Right ventricle myocardium inferior (tissue), 1 donor: Measurements from ENCODE around the gene NSG1. TPM values are rescaled to one million over a fixed set of nuclear protein-coding genes. Genes with fewer than 3 reads are reported as not detected.

Source experiments
- ATAC-seq: fragments of 200-7000 bp; cut with Tn5 transposase; one replicate; pipeline ENCODE4 v1.9.1; 2020; ENCODE audit warnings: mild to moderate bottlenecking, moderate library complexity
- DNase-seq: peaks from one replicate; pipeline ENCODE4 v3.0.0; 2021; ENCODE audit errors: missing footprints
- intact Hi-C: fragments of 100-400 bp; cut with DNase I; formaldehyde crosslinking; loops from one replicate; pipeline ENCODE4 v1.11.0; 2022
- total RNA-seq: library from RNA; stranded (reverse); fragmentation: NEBNext Ultra II Directional; extraction: Animal tissue kit (Norgen Biotek cat#: 25700); gene quantifications from one replicate; pipeline ENCODE4 v1.2.1, GENCODE V29; 2021
- donor health status: DM: no; HTN: yes; CAD: no; lungs with severe emphysema.

Gene NSG1
- total RNA-seq, 1 donor from 2014 or later, result 8.9 TPM

DNA sequence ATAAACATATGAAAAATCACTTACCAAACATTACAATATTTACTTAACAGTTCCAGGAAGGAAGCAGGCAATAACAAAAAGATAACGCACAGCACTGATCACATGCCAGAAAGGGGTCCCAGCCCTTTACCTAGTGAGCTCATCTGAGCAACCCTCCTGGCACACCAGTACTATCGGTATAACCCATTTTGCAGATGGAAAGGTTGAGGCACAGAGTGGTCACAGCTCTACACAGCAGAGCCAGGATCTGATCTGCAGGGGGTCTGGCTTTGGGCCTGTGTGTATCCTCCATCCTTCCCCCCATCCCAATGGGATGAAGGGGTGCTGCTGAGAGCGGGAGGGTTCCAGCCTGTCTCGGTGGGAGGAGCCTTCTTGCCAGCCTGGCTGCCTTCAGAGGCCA is 5.0 kb downstream of the NSG1 start:
- ATAC-seq (no peak), DNase-seq (no peak)
- intact Hi-C loops, result no loop called here

DNA sequence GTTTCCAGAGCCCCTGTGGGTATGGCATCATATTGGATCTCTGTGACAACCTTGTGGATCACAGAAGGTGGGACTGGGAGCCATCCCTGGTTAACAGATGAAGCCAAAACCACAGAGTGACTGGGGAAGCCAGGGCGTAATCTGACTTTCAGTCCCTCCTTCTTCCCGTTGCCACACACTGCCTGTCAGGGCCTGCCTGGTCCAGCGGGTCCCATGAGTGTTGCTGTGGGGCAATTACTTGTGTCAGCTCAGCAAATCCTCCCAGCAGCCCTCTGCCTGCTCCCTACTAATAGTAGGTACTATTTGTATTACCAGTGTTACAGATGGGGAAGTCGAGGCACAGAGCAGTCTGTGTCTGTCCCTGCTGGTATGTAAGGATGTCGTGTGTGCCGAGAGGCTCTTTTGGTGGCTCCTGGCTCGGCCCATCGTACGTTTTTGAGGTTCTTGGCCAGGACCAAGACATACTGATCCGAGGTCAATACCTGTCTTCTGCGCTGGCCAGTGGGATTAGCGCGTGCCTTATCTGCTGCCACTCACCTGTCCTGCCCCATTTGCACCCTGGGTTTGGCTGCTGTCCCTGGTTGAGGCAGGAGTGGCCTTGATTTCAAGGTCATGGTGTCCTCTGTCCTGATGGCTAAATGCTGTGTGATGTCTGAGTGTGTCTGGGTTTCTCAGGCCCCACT is 5.7 kb downstream of the NSG1 start:
- intact Hi-C loops, result no loop called here
- DNase-seq (no peak), ATAC-seq (no peak)

DNA sequence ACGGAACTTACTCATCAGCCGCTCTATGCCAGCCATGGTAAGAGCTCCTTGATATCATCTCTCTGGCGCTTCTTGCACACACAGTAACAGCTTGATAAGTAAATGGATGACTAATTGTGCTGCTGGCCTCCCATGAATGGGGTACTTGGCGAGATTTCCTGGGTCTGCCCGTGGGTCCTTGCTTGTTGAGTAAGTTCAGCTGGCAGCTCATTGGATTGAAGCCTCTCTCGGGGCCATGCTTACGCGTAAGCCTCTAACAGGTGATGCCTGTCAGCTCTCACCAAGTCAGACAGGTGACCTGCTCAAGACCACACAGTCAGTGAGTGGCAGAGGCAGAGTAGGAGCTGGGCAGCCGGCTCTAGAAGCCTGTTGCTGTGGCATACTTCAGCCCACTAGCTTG is 7.7 kb downstream of the NSG1 start:
- DNase-seq (no peak), ATAC-seq (no peak)
- intact Hi-C loops, result no loop called here

DNA sequence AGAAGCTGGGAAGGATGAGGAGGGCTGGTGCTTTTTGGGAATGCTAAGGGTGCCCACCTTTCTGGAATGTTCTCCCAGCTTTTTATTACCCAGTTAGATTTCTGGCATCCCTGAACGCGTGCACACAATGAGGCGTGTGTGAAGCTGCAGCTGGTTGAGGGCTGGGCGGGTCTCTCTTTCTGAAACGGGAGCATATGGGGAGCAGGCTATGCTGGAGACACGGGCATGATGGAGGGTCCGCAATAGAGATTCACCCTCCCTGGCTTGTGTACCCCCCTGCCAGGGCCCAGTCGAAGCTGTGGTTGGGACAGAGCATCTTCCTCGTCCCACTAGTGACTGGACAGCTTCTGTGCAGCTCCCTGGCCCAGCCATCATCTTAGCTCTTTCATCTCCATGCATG is 8.5 kb downstream of the NSG1 start:
- ATAC-seq (no peak), DNase-seq (no peak)
- intact Hi-C loops, result no loop called here

DNA sequence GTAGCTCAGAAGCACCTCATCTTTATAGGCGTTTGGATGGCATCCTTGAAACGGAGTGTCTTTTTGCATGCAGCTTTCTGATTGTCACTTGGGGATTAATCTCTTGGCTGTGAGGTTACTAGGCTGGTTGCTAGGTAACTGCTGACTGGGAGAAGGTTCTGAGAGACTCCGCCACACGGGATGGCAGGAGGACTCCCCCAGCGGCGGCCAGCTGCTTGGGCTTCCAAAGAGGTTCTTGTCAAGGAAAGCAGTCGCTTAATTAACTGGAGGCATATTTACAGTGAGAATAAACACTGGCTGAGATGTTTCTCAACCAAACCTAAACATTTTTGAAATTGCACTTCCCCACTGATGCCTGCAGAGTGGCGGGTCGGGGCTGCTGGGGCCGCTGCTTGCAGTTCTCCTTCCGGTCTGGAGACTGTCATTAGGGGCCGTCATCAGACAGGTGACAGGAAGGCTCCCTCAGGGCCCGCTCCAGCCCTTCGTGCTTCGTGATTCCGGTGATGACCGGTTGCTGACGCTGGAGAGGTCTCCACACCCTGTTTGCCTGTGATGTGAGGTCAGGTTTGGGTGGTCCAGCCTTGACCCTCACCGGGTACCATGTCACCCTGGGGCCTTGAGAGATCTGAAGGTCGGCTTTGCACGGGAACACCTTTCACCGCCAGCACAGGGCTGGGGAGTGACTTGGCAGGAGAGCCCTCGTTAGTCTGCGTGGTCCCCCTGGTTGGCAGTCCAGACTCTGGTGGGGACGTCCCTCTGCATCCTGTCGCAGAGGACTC is 9.1 kb downstream of the NSG1 start:
- intact Hi-C loops, result no loop called here
- no peak for DNase-seq
- ATAC-seq, result no peak

DNA sequence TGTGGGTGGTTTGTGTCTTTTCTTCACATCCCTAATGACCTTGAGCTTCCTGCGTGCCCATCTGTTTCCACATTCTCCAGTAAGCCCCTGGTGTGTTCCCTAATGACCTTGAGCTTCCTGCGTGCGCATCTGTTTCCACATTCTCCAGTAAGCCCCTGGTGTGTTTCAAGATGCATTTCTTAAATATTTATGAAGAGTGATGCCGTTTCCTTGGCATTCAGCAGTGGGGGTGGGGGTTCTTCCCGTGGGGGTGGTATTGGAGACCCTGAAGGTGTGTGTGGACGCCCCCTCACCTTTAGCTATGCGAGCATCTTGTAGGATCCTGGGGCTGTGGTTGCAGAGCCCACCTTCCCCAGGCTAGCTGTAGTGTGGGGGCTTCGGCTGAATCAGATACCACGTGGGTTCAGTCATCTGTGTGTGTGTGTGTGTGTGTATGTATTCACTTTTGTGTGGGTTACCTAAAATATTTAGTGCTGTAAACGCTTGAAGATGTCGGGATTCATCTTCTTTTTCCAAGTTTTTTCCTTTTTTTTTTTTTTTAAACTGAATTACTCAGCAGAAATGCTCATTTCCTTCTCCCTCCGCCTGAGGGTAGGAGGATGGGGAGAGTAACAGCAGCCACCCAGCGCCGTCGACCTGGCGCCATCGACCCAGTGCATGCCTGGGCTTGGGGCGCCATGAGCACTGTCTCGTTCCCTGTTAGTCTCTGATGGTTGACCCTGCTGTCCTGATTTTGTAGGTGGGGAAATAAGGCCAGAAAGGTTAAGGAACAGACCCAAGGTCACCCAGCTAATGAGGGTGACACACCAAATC is 9.9 kb downstream of the NSG1 start:
- ATAC-seq (no peak), DNase-seq (no peak)
- intact Hi-C loops, result no loop called here

DNA sequence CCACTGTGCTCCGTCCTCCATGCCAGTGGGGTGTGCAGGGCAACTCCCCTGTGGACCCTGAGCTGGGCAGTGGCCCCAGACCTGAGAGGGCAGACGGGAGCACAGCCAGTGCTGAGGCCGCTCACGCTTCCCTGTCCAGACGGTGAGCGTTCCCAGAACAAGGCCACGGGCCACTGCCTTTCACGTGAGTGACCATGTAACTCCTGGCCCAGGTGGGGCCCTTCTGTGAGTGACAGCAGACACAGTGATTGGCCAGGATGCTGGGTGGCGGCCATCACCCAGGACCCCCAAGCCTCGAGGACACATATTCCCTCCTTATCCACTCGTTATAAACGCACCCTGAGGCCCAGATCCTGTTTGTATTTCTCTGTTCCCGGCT is 10.5 kb downstream of the NSG1 start:
- intact Hi-C loops, result no loop called here
- ATAC-seq (no peak), DNase-seq (no peak)

DNA sequence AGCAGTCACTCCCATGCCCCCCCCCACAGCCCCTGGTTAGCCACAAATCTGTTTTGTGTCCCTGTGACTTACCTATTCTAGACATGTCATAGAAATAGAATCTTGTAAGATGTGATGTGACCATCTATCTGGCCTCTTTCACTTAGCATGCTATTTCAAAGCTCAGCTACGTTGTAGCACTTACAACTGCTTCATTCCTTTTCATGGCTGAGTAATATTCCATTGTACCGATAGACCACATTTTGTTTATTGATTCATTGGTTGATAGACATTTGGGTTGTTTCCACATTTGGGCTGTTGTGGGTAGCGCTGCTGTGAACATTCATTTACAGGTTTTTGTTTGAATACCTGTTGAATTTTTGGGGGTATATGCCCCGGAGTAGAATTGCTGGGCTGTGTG is 11.5 kb downstream of the NSG1 start:
- ATAC-seq, result no peak

DNA sequence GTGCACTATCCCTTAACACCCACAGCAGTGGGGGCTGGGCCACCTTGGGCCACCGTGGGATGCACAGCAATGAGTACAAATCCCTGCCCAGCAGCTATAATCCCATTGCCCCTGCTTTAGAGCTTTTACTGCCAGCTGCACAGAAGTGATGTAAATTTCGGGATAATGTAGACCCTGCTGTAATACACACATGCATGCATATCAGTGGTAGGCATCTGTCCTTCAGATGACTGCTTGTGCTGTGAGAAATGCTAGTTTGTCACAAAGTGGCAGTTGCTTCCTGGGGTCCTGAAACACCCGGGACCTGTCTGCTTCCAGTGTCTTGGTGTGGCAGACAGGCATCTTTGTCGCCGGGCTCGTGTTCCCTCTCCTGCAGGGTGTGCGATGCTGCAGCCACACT is 14.1 kb downstream of the NSG1 start:
- intact Hi-C loops, result no loop called here
- DNase-seq (no peak), ATAC-seq (no peak)

More for the DNA sequence above, 11.5 kb downstream of the NSG1 start:
- intact Hi-C loops, result no loop called here
- no peak for DNase-seq

DNA sequence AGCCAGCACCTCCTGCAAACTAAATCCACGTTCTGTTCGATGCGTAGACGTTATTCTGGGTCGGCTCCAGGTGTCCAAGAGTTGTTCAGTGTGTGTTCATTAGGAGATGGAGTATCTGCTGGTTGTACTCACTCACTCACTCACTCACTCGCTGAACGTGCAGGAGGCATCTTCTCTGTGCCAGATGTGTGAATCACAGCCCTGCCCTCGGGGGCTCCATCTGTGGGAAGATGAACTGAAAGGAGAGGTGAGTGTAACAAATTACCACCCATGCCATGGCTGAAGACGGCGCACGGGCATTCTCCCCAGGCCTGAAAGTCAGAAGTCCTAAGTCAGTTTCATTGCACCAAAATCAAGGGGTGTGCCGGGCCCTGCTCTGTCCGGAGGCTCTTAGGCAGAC is 16.1 kb downstream of the NSG1 start:
- ATAC-seq, result no peak
- intact Hi-C loops, result no loop called here
- DNase-seq, result no peak

DNA sequence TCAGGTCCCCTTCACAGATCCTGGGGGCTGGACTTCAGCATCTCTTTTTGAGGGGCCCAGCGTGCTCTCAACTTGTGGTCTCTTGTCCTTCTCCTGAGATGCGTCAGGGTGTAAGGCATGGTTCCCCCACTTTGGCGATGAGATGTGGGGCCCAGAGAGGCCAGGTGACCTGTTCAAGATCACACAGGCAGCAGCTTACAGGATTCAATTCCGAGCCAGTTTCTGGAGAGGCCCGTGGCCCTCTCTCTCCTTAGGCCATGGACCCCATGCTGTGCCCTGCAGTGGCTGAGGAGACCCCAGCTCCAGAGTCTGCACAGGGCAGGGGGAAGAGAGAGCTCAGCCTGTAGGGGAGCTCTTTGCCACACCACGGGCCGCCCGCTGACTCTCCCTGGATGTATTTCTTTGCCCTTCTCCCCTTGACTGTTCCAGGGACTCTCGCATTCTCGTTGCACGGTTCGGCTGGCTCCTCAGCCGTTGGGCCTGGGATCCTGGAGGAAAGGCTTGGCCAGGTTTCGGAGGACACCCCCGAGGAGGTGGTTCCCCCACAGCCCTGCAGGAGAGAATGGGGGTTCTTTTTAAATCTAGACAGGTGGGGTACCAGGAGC is 18.6 kb downstream of the NSG1 start:
- intact Hi-C loops, result no loop called here
- no peak for DNase-seq
- no peak for ATAC-seq

DNA sequence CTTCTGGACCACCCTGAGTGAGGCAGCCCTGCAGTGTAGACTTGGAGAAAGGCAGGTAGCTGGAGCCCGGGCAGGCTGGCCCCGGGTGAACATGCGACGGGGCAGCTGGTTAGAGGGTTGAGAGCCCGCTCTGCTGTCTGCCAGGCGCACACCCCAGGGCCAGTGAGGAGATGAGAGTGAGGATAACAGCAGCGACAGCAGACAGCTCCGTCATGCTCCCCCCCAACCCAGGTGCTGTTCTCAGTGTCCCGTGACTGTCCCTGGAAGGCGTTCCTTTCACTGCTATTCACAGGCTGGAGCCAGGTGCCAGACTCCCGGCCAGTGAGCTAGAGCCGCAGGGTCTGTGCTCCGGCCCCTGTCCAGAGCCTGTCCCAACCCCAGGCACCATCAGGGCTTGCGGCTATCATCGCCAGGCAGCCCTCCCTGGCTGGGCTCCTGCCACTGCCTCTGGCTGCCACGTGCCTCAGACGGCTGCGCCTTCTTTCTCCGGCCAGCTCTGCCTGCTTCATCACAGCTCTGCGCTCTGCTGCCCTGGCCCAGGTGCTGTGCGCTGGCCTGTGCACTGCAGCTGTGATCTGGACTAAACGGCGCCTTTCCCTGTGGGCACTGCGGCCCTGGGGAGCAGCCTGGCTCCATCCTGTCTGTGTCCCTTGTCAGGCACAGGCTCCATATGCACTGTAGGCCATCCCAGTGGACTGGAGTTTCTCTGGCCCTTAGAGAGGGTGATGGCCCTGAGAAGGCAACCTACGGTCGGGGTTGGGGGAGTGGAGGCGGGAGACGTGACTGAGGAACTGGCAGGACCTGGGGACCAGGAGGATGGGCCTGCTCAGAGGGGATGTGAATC is 19.8 kb downstream of the NSG1 start:
- no peak for ATAC-seq
- DNase-seq, result peak; percentile 35

DNA sequence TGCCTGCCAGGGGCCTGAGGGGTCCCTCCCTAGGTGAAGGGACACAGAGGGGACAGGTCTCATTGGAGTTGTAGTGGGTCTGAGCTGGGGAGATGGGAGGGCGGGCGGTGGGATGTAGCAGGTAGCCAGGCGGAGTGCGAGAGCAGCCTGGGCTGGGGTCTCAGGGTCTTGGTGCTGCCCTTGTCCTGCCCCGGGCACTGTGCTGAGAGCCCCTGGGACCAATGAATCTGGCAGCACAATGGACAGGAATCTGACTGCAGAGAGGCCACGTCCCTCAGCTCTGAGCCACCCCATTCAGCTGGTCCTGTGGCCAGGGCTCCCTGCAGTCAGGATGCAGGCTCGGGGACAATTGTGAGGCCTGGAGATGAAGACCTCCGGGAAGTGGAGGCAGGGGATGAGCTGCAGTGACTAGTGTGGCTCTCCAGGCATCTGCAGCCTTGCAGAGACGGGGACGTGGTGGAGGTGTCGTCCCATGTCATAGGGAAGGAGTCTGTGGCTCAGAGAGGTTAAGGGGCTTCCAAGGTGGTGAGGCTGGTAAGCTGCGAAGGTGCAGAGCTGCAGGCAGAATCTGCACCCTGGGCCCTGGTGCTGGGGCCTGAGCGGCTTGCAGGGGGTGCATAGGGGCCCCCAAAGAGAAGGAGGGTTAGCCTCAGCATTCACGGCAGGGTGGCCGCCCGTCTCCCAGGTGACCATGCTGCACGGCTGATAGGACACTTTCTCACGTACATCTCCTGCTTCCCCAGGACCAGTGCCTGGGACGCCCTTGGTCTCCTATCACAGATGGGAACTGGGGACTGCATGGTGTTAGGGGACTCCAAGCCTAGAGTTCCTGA is 20.6 kb downstream of the NSG1 start:
- ATAC-seq, result peak; percentile 3
- intact Hi-C loops, result no loop called here
- DNase-seq, result peak; percentile 28

More for the DNA sequence above, 19.8 kb downstream of the NSG1 start:
- intact Hi-C loops, result no loop called here

DNA sequence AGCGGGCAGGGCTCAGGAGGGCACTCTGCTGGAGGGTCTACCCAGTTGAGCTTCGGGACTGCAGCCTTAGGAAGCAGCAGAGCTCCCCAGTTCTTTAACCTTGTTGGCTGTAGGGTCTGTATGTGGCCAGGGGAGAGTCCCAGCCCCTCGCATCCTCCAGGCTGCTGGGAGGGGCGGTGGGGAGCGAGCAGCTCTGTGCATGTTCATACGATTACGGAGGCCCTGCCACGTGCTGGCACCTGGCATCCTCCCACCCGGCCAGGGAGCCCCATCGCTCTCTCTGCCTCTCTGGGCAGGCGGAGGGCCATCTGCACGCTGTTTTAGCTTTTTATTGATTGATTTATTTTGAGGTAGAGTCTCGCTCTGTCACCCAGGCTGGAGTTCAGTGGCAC is 21.2 kb downstream of the NSG1 start:
- peak; percentile 64 for DNase-seq
- intact Hi-C loops, result no loop called here
- no peak for ATAC-seq

DNA sequence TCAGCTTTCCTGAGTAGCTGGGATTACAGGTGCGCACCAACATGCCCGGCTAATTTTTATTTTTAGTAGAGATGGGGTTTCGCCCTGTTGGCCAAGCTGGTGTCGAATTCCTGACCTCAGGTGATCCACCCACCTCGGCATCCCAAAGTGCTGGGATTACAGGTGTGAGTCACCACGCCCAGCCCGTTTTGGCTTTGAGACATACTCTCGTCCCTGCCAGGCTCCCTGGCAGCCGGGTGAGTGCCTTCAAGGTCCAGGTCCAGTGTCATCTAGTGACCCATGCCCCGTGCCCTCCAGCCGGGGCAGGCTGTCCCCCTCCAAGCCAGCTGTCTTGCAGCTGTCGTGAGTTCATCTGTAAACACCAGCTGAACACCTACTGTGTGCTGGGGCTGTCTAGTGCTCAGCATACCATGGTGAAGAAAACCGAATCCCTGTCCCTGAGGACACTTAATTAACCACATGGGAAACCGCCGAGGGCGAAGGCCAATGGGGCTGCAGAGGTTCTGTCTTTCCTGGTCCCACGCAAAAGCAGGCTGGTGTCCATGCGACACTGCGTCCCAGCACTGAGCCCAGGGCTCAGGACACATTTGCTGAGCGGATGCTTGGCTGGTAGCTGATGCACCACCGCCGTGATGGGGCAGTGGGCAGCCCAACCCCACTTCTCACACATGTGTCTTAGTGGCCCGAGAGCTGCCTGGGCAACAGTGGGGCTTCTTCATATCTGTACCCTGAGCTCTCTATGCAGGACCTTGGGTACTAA is 21.9 kb downstream of the NSG1 start:
- ATAC-seq, result no peak
- DNase-seq, result peak; percentile 53
- intact Hi-C loops, result no loop called here

DNA sequence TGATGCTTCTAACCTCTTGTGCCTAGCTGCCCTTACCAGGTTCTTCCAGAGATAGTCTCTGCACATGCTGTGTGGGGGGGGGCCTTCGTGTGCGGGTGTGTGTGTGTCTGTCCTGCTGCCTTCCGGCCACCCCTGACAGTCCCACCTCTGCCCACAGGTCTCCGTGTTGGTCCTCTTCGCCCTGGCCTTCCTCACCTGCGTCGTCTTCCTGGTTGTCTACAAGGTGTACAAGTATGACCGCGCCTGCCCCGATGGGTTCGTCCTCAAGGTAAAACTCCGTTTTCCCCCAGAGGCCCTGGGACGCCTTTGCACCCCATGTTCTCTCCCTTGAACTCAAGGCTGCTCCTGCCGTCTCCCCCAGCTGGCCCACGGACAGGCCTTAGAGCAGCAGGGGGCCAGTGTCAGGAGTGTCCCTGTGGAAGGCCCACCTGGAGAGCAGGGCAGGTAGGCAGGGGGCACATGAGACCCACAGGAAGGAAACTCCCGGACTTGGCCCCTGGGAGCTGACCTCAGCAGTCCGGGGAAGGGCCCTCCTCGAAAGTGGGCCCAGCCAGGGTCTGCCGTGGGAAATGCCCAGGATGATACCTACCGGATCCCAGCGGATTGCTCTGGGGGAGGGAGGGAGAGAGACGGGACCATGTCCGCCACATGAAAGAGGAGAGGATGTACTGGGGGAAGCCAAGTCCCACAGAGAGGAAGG is 22.7 kb downstream of the NSG1 start:
- ATAC-seq (no peak), DNase-seq (peak; percentile 44)
- intact Hi-C loops, result no loop called here
